Measurements from ENCODE around the gene DOCK4.

Gene DOCK4

DNA sequence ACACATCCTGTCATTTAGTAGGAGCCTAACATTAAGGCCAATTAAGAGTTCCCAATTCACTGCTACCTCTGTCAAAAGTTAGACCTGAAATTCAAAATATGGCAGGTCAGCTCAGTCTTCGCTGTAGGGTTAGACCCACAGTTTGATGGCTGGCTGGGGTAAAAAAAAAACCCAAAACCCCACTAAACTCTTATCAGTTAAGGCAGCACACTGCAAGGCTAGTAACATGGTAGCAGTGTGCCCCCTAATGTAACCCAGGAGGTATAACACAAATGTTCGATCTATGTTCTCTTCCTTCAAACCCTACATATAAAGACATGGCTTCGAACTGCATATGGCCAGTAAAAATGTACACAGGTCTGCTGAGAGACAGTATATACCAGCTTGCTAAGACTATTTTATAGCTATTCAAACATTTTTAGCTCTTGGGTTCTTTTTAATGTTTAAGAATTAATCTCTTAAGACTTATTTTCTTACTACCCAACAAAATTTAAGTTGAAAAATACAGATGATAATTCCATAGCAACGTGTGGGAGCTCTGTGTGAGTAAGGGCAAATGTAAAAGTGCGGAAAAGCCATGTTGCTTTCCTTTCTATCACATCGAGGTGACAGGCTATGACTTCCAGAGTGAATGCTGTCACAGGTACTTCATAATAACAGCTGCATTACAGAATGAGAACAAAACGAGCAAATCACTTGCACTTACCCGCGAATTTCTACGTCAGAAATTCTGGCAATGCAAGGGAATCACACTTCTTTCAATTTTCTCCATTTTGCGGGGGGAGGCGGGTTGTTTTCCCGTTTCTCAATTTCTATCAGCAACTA, 475.5 kb downstream of the DOCK4 start:
- H3K4me1 ChIP-seq (ENCODE audit: control insufficient read depth in 2 of 2, insufficient read depth in 2 of 2, low read length in 2 of 2) = no peaks in the 10 kb centered on the region
- no peak overlapping the region for H3K9ac ChIP-seq (ENCODE audit: low read depth in 1 of 2, low read length in 2 of 2)
- no peak overlapping the region for H3K27ac ChIP-seq (ENCODE audit: low read depth in 2 of 2, low read length in 2 of 2)
- H3K9me3 ChIP-seq (ENCODE audit: control insufficient read depth in 2 of 2, low read length in 2 of 2) = no peaks in the 10 kb centered on the region
- H3K4me3 ChIP-seq (ENCODE audit: low read length in 2 of 2) = no peak overlapping the region
- no peaks in the 10 kb centered on the region for H3K27me3 ChIP-seq (ENCODE audit: control insufficient read depth in 2 of 2, insufficient read depth in 2 of 2, low read length in 2 of 2)
- H3K36me3 ChIP-seq (ENCODE audit: control insufficient read depth in 2 of 2, insufficient read depth in 2 of 2, low read length in 2 of 2) = no peaks in the 10 kb centered on the region

DNA sequence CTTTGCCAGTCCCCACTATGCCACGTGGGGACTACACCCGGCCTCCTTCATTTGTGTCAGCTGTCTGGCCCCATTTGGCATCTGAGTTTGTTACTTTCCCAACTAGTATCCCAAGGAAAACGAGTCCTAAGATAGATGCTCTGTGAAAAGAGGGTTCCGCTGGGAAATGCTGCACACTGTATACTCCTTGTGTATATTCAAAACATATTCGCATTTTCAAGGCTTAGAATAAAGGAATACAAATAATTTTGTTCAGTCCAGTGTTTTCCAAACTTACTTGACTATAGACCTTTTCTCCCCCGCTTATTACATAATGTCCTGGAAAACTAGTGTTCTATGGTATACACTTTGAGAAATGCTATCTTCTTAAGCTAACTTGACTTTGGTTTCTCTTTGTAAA, 476.1 kb downstream of the DOCK4 start:
- H3K4me3 ChIP-seq (ENCODE audit: low read length in 2 of 2) = no peak overlapping the region
- no peaks in the 10 kb centered on the region for H3K36me3 ChIP-seq (ENCODE audit: control insufficient read depth in 2 of 2, insufficient read depth in 2 of 2, low read length in 2 of 2)
- H3K27me3 ChIP-seq (ENCODE audit: control insufficient read depth in 2 of 2, insufficient read depth in 2 of 2, low read length in 2 of 2) = no peaks in the 10 kb centered on the region
- H3K9me3 ChIP-seq (ENCODE audit: control insufficient read depth in 2 of 2, low read length in 2 of 2) = no peaks in the 10 kb centered on the region
- H3K9ac ChIP-seq (ENCODE audit: low read depth in 1 of 2, low read length in 2 of 2) = no peak overlapping the region
- H3K27ac ChIP-seq (ENCODE audit: low read depth in 2 of 2, low read length in 2 of 2) = no peak overlapping the region
- H3K4me1 ChIP-seq (ENCODE audit: control insufficient read depth in 2 of 2, insufficient read depth in 2 of 2, low read length in 2 of 2) = no peaks in the 10 kb centered on the region

DNA sequence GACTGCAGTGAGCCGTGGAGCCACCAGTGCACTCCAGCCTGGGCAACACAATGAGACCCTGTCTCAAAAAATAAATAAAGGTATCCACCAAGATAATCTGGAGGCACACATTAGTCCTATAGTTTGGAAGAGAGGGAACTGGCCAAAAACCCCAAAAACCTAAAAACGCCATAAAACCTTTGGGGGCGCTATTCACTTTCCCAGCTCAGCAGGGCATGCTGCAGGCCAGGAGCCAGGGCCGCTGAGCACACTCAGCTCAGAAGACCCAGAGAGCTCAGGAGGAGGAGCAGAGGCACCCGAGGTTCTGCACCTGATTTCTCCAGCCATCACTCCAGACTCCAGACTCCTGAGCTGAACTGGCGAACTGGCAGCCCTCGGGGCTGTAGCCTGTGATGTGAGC, 476.7 kb downstream of the DOCK4 start:
- H3K27ac ChIP-seq (ENCODE audit: low read depth in 2 of 2, low read length in 2 of 2) = no peak overlapping the region
- no peak overlapping the region for H3K4me3 ChIP-seq (ENCODE audit: low read length in 2 of 2)

DNA sequence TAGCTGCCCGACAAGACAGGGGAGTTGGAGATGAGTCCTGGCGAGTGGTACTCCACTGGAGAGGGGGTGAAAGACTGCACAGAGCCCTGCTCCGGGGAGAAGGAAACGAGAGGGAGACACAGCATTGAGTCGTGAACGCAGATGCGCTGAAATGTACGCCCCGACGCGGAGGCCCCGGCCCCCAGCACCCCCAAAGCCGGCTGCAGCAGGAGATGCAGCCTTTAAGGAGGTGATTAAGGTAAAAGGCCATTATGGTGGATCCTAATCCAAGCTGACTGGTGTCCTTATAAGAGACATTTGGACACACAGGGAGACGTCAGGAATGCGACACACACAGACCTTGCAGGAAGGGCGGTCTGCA, 477.6 kb downstream of the DOCK4 start:
- Histone ChIP-seq H3K36me3 (ENCODE audit: control insufficient read depth in 2 of 2, insufficient read depth in 2 of 2, low read length in 2 of 2) (no peaks in the 10 kb centered on the region), H3K9me3 (ENCODE audit: control insufficient read depth in 2 of 2, low read length in 2 of 2) (no peaks in the 10 kb centered on the region)

More for the DNA sequence above, 476.7 kb downstream of the DOCK4 start:
- H3K9me3 ChIP-seq (ENCODE audit: control insufficient read depth in 2 of 2, low read length in 2 of 2) = no peaks in the 10 kb centered on the region
- no peaks in the 10 kb centered on the region for H3K4me1 ChIP-seq (ENCODE audit: control insufficient read depth in 2 of 2, insufficient read depth in 2 of 2, low read length in 2 of 2)
- no peaks in the 10 kb centered on the region for H3K36me3 ChIP-seq (ENCODE audit: control insufficient read depth in 2 of 2, insufficient read depth in 2 of 2, low read length in 2 of 2)
- H3K9ac ChIP-seq (ENCODE audit: low read depth in 1 of 2, low read length in 2 of 2) = no peak overlapping the region
- no peaks in the 10 kb centered on the region for H3K27me3 ChIP-seq (ENCODE audit: control insufficient read depth in 2 of 2, insufficient read depth in 2 of 2, low read length in 2 of 2)

DNA sequence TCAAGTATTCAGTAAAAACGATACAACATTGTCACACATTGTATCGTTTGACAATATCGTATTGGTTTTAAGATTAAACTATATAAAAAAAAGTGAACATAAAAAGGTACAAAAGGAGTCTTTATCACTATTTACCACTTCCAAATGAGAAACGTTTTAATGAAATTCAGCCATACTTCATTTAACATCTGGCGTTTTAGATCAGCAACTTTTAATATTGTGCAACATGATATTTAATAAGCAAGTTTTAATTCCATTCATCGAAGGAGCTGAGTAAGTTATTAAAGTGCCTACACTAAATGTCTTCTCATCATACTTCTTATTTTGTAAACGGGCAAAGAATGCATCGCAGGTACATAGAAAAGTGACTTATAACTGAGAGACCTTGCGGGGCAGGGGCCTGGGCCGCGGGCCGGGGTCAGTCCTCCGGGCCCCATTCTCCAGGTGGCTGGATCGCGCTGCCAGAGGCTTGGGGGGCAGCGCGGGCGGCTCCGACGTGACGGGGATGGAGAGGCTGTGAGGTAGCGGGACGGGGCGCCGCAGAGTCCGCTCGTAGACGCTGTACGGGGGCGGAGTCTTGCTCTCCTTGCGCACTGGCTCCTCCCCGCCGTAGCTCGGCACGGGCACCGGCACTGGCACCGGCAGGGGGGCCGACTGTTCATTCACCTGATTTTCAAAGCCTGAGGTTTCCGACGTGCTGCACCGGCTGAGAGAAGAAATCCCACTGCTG, 478.1 kb downstream of the DOCK4 start:
- Histone ChIP-seq H3K27me3 (ENCODE audit: control insufficient read depth in 2 of 2, insufficient read depth in 2 of 2, low read length in 2 of 2) (no peaks in the 10 kb centered on the region), H3K9me3 (ENCODE audit: control insufficient read depth in 2 of 2, low read length in 2 of 2) (no peaks in the 10 kb centered on the region), H3K27ac (ENCODE audit: low read depth in 2 of 2, low read length in 2 of 2) (no peak overlapping the region), H3K4me3 (ENCODE audit: low read length in 2 of 2) (no peak overlapping the region), H3K9ac (ENCODE audit: low read depth in 1 of 2, low read length in 2 of 2) (no peak overlapping the region), H3K36me3 (ENCODE audit: control insufficient read depth in 2 of 2, insufficient read depth in 2 of 2, low read length in 2 of 2) (no peaks in the 10 kb centered on the region), H3K4me1 (ENCODE audit: control insufficient read depth in 2 of 2, insufficient read depth in 2 of 2, low read length in 2 of 2) (no peaks in the 10 kb centered on the region)

More for the DNA sequence above, 477.6 kb downstream of the DOCK4 start:
- Histone ChIP-seq H3K4me3 (ENCODE audit: low read length in 2 of 2) (no peak overlapping the region), H3K9ac (ENCODE audit: low read depth in 1 of 2, low read length in 2 of 2) (no peak overlapping the region), H3K27ac (ENCODE audit: low read depth in 2 of 2, low read length in 2 of 2) (no peak overlapping the region), H3K4me1 (ENCODE audit: control insufficient read depth in 2 of 2, insufficient read depth in 2 of 2, low read length in 2 of 2) (no peaks in the 10 kb centered on the region), H3K27me3 (ENCODE audit: control insufficient read depth in 2 of 2, insufficient read depth in 2 of 2, low read length in 2 of 2) (no peaks in the 10 kb centered on the region)

DNA sequence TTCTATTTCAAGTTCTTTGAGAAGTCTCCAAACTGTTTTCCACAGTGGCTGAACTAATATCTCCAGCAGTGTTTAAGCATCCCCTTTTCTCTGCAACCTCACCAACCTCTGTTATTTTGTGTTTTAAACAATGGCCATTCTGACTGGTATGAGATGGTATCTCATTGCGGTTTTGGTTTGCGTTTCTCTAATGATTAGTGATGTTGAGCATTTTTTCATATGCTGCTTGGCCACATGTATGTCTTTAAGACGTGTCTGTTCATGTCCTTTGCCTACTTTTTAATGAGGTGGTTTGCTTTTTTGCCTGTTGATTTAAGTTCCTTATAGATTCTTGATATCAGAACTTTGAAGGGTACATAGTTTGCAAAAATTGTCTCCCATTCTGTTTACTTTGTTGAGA, 487.3 kb downstream of the DOCK4 start:
- no peak overlapping the region for H3K4me3 ChIP-seq (ENCODE audit: low read length in 2 of 2)
- no peak overlapping the region for H3K9ac ChIP-seq (ENCODE audit: low read depth in 1 of 2, low read length in 2 of 2)
- no peaks in the 10 kb centered on the region for H3K9me3 ChIP-seq (ENCODE audit: control insufficient read depth in 2 of 2, low read length in 2 of 2)
- H3K4me1 ChIP-seq (ENCODE audit: control insufficient read depth in 2 of 2, insufficient read depth in 2 of 2, low read length in 2 of 2) = no peaks in the 10 kb centered on the region
- H3K27ac ChIP-seq (ENCODE audit: low read depth in 2 of 2, low read length in 2 of 2) = no peak overlapping the region
- H3K27me3 ChIP-seq (ENCODE audit: control insufficient read depth in 2 of 2, insufficient read depth in 2 of 2, low read length in 2 of 2) = no peaks in the 10 kb centered on the region
- H3K36me3 ChIP-seq (ENCODE audit: control insufficient read depth in 2 of 2, insufficient read depth in 2 of 2, low read length in 2 of 2) = no peaks in the 10 kb centered on the region

DNA sequence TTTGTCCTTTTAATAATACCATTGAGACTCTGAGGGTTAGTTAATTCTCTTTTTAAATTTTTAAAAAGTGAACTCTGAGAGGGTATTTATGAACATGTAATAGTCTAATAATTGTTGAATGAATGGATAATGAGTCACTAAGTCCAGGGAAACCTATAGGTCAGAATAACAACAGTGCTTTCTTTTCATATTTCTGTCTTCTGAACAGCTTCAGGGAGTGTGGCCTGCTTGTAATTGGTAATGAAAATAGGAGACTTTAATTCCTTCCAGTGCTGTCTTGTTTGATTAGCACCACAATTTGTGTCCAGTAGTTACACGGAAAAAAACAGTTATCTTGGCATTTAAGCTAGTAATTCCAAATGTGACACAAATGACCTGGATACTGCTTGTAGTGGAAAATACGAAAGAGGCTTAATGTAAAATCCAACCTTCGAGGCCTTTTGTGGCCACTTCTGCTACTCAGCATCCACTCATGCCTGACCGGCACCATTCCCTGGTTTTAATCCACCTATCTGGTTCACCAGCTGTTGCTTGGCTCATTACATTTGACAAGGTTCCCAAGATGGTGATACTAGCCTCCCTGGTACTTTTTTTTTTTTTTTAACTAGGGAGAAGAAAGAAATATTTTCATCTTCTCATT, 494.7 kb downstream of the DOCK4 start:
- H3K4me1 ChIP-seq (ENCODE audit: control insufficient read depth in 2 of 2, insufficient read depth in 2 of 2, low read length in 2 of 2) = no peaks in the 10 kb centered on the region
- H3K9me3 ChIP-seq (ENCODE audit: control insufficient read depth in 2 of 2, low read length in 2 of 2) = no peaks in the 10 kb centered on the region
- H3K27ac ChIP-seq (ENCODE audit: low read depth in 2 of 2, low read length in 2 of 2) = no peak overlapping the region
- H3K9ac ChIP-seq (ENCODE audit: low read depth in 1 of 2, low read length in 2 of 2) = no peak overlapping the region
- no peak overlapping the region for H3K4me3 ChIP-seq (ENCODE audit: low read length in 2 of 2)
- no peaks in the 10 kb centered on the region for H3K27me3 ChIP-seq (ENCODE audit: control insufficient read depth in 2 of 2, insufficient read depth in 2 of 2, low read length in 2 of 2)
- no peaks in the 10 kb centered on the region for H3K36me3 ChIP-seq (ENCODE audit: control insufficient read depth in 2 of 2, insufficient read depth in 2 of 2, low read length in 2 of 2)

DNA sequence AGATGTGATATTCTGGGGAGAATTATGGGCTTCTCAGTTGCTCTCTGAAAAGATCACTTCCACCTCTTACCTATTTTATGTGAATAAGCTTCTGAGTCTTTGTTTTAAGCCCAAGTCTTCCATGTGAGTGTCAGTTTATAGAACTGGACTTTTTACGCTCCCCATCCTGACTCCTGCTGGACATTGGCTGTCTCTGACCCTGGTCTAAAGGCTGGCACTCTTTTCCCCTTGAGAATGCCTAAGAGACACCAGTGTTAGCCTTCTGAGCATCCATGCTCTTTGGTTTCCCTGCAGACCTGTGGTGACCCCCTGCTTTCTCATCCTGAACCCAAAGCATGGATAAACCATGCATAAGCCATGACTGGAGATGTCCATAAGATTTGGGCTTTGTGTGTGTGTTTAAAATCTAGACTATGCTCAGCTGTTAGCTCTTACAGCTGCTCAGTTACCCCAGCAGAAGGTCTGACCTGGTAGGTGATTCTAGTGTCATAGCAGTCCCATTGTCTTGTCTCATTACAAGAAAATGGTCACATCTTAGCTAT, 495.3 kb downstream of the DOCK4 start:
- H3K27me3 ChIP-seq (ENCODE audit: control insufficient read depth in 2 of 2, insufficient read depth in 2 of 2, low read length in 2 of 2) = no peaks in the 10 kb centered on the region
- no peak overlapping the region for H3K27ac ChIP-seq (ENCODE audit: low read depth in 2 of 2, low read length in 2 of 2)
- H3K9ac ChIP-seq (ENCODE audit: low read depth in 1 of 2, low read length in 2 of 2) = no peak overlapping the region
- no peaks in the 10 kb centered on the region for H3K4me1 ChIP-seq (ENCODE audit: control insufficient read depth in 2 of 2, insufficient read depth in 2 of 2, low read length in 2 of 2)
- no peaks in the 10 kb centered on the region for H3K9me3 ChIP-seq (ENCODE audit: control insufficient read depth in 2 of 2, low read length in 2 of 2)
- no peak overlapping the region for H3K4me3 ChIP-seq (ENCODE audit: low read length in 2 of 2)
- no peaks in the 10 kb centered on the region for H3K36me3 ChIP-seq (ENCODE audit: control insufficient read depth in 2 of 2, insufficient read depth in 2 of 2, low read length in 2 of 2)

DNA sequence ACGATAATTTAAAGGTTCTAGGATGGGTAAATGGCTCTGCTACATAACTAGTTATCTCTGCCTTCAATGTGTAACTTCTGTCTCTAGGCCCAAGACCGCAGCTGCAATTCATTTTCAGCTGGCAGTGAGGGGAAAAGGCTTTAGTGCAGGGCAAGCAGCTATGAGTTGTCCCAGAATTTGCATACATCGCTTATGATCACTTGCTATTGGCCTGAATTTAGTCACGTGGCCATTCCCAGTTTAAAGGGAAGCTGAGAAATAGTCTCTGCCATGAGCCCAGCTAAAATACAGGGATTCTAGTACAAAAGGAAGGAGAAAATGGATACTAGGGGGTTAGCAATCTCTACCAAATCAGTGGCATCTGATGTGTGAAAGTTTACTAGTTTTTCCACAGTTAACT, 498.1 kb downstream of the DOCK4 start:
- Histone ChIP-seq H3K4me1 (ENCODE audit: control insufficient read depth in 2 of 2, insufficient read depth in 2 of 2, low read length in 2 of 2) (no peaks in the 10 kb centered on the region), H3K4me3 (ENCODE audit: low read length in 2 of 2) (no peak overlapping the region), H3K9ac (ENCODE audit: low read depth in 1 of 2, low read length in 2 of 2) (no peak overlapping the region), H3K27ac (ENCODE audit: low read depth in 2 of 2, low read length in 2 of 2) (no peak overlapping the region), H3K9me3 (ENCODE audit: control insufficient read depth in 2 of 2, low read length in 2 of 2) (no peaks in the 10 kb centered on the region), H3K27me3 (ENCODE audit: control insufficient read depth in 2 of 2, insufficient read depth in 2 of 2, low read length in 2 of 2) (no peaks in the 10 kb centered on the region), H3K36me3 (ENCODE audit: control insufficient read depth in 2 of 2, insufficient read depth in 2 of 2, low read length in 2 of 2) (no peaks in the 10 kb centered on the region)

DNA sequence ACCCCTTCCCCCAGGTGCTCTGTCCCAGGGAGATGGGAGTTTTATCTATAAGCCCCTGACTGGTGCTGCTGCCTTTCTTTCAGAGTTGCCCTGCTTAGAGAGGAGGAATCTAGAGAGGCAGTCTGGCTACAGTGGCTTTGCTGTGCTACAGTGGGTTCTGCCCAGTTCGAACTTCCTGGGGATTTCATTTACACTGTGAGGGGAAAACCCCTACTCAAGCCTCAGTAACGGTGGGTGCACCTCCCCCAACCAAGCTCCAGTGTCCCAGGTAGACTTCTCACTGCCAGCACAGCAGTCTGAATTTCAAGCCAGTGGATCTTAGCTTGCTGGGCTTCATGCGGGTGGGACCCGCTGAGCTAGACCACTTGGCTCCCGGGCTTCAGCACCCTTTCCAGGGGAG, 500.4 kb downstream of the DOCK4 start:
- Histone ChIP-seq H3K4me1 (ENCODE audit: control insufficient read depth in 2 of 2, insufficient read depth in 2 of 2, low read length in 2 of 2) (no peaks in the 10 kb centered on the region), H3K4me3 (ENCODE audit: low read length in 2 of 2) (no peak overlapping the region), H3K9ac (ENCODE audit: low read depth in 1 of 2, low read length in 2 of 2) (no peak overlapping the region), H3K36me3 (ENCODE audit: control insufficient read depth in 2 of 2, insufficient read depth in 2 of 2, low read length in 2 of 2) (no peaks in the 10 kb centered on the region), H3K27ac (ENCODE audit: low read depth in 2 of 2, low read length in 2 of 2) (no peak overlapping the region), H3K9me3 (ENCODE audit: control insufficient read depth in 2 of 2, low read length in 2 of 2) (no peaks in the 10 kb centered on the region), H3K27me3 (ENCODE audit: control insufficient read depth in 2 of 2, insufficient read depth in 2 of 2, low read length in 2 of 2) (no peaks in the 10 kb centered on the region)

All from mucosa of rectum (tissue), 2 donors.